ENCODE measurements around the gene TMEM252.

Gene TMEM252

DNA sequence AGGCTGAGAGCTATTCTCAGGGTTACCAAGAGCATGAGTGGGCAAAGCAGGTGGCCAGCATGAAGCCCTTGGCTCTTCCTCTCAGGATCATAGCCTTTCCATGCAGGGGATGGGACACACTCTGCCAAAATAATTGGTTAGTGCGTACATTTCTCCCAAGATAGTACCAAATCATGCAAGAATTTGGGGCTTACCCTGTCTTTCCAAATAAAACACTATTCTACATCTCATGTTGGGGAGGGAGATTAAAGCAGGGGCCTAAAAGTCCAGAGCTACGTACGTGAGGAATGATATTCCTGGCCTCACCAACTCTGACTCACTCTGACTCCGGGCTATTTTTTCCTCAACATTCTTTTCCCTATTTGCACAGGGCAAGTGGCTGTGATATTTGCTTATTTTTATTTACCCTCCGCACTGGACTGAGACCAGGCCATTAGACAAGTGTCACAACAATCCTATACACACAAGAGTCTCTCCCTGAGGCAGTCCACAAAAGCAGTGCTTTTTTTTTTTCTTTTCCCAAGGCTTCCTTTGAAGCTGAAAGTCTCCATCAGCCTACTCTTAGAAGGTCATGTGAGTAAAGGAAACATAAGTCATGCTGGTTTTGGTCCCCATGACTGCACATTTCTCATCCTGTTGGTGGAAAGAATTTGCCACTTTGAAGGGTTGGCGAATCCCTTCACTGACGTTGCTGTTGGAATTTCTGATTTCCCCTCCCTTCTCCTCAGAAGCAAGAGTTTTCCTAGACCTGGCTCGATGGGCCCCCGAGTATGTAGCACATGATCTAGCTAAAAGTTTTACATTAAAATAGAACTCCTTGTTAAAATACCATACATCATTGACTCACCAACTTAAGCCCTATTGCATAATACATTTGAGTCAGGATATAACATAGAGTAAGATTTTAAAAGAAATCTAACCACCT, 40.0 kb downstream of the TMEM252 start:
- in situ Hi-C loops (cut with MboI; ENCODE audit: low sequenced_read_pairs) = no loop called here

DNA sequence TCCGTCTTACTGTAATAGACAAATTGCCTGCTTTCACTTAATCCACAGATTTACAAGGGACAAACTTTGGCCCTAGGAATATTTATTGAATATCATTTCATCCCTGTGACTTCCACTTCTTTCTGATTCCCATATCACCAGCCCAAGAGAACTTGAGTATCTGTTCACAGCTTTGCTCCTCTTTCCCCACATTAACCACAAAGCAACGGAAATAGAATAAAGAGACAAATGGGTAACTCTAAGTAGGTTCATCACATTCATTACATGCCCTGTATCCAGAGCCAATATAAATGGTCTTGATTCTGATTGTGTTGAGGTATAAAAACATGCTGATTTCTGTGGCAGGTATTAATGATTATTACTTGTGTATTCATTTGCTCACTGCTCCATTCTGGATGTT, 41.9 kb downstream of the TMEM252 start:
- in situ Hi-C loops (cut with MboI; ENCODE audit: low sequenced_read_pairs) = no loop called here

- in situ Hi-C loops (cut with MboI; ENCODE audit: low sequenced_read_pairs) = no loop called here
Measured at GRCh38 chr9:68497629-68498028, 43.1 kb downstream of the TMEM252 start.

DNA sequence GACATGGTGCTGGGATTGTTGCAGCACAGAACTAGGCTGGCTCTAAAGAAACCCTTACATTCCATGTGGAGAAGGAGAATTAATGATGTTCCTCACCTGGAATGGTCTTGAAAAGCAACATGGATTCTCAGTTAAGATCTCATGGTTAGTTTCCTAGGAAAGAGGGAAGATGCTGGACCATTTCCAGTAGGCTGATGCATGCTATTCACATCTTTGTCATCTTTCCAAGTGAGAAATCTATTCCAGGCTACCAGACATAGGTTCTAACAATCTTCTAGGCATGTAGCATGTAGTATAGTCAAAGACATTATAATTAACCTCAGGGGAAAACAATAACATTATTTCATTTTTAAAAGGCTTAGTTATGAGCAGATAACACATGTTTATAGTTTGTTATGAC, 44.3 kb downstream of the TMEM252 start:
- in situ Hi-C loops (cut with MboI; ENCODE audit: low sequenced_read_pairs) = no loop called here

DNA sequence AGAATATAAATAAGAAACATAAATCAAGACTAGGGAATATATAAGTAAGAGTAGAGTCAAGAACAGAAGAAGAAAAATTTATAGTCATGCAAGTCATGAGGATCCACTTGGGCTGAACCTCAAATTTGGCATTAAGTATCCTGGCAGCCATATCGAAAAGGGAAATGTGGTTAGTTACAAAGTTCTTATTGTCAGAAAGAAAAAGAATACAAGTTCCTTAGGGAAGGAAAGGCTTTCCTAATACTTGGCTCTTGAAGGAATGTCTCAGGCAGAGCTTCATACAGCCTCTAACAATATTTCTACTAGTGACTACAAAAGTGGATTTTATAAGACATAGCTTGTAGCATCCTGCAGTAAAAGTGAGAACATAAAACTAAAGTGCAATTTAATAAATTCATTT, 45.4 kb downstream of the TMEM252 start:
- in situ Hi-C loops (cut with MboI; ENCODE audit: low sequenced_read_pairs) = no loop called here

GRCh38 chr9:68493958-68494577, 46.6 kb downstream of the TMEM252 start:
- in situ Hi-C loops (cut with MboI; ENCODE audit: low sequenced_read_pairs) = no loop called here

- in situ Hi-C loops (cut with MboI; ENCODE audit: low sequenced_read_pairs) = no loop called here
Measured at GRCh38 chr9:68493541-68493940, 47.1 kb downstream of the TMEM252 start.

- in situ Hi-C loops (cut with MboI; ENCODE audit: low sequenced_read_pairs) = no loop called here
Measured at GRCh38 chr9:68492806-68493205, 47.9 kb downstream of the TMEM252 start.

GRCh38 chr9:68489646-68490045, 51.0 kb downstream of the TMEM252 start:
- in situ Hi-C loops (cut with MboI; ENCODE audit: low sequenced_read_pairs) = no loop called here

DNA sequence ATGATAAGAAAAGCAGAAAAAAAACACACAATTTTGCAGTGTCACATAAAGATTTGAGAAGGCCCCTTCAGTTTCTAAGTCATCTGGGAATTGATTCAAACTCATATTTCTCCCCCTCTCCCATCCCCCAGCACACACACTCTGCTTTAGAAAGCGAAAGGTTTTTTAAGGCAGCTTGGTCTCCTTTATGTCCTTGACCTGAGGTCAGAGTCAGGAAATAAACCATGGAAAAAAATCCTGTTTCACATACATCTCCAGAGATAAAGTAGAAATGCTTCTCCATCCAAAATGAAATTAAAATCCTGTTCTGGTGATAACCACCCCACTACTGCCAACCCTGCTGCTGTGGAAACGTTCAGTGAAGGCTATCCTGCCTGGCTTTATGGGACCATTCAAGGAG, 52.6 kb downstream of the TMEM252 start:
- in situ Hi-C loops (cut with MboI; ENCODE audit: low sequenced_read_pairs) = no loop called here

All from HL-60/S4 treated with phorbol 12-myristate 13-acetate at 8.2 ng/mL for 4 days and 3 days (cell line).